ENCODE measurements around the gene TTC9C. TPM values are rescaled to one million over a fixed set of nuclear protein-coding genes. Genes with fewer than 3 reads are reported as not detected.

TTC9C gene
- total and polyA plus RNA-seq, 2 donors (not counting 3 experiments of a cell fraction or from before 2014, with no cell fraction given): 27.4 to 43.5 TPM

DNA sequence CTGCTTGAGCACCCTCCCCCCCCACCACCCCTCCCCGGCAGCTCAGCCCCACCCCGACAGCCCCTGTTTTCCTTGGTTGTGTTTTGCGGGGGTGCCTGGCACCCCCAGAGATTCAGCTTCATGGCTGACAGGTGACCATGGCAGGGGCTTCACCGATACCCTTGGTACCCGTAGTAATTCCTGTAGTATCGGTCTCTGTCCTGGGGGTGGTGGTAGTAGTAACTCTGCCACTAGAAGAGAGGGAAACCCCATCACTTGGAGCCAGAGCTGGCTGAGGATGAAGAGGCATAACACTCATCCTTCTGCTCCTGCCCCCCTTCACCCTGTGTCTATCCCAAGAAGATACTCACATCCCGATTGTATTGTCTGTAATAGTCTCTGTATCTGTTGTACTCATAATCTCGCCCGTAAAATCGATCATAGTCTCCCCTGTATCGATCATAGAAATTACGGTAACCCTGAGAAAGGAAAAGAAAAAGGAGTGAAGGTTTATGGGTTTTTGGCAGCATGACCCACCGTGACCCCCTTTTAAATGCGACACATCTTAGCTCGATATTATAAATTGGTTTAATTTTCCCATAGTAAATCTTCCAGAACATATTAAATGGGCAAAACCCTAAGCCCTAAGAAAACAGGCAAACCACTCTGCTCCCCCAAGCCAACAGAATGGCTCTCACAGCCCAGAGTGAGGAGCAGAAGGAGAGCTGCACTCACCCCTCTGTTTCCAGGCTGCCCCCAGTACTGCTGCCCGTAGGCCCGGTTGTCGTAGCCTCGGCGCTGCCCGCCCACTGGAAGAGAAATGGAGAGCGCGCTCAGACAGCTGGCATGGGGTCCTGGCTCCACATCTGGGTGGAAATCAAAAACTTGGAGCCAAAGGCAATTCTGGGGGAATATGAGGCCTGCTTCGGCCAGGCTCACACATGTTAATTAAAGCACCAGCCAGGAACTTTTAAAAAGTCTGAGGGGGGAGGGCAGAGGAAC, 12.8 kb upstream of the TTC9C start:
- Histone ChIP-seq H3K79me2 (ENCODE audit: control insufficient read depth, insufficient read depth, low read length) (peaks cover 30% of the 10 kb centered on the region), H3K36me3 (ENCODE audit: control insufficient read depth in 2 of 2, extremely low read depth in 1 of 2, insufficient read depth in 2 of 2, low read length in 2 of 2) (peaks cover 42 to 49% of the 10 kb centered on the region in 2 experiments)
- no peak for FAIRE-seq

DNA sequence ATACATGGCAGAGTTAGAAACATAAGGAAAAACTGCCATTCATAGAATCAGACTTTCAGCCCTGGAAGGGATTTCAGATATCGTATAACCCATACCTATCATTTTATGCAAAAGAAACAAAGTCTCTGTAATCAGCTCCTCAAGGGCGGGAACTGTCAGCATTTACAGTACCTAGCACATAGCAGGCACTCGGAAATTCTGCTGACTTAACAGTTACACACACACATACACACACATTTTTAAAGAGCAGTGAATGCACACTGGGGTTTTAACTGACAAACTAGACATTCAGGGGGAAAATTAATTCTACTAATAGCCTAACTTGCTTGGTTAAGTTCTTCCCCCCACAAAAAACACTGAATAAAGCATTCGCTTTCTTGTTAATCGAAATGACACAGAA, 12.1 kb upstream of the TTC9C start:
- H2AFZ ChIP-seq (ENCODE audit: low read depth, low read length): no peak overlapping the region
- H3K9me3 ChIP-seq (replicated peaks; ENCODE audit: control insufficient read depth, insufficient read depth, low read length): no peaks in the 10 kb centered on the region
- no peak for TF ChIP-seq POLR2A (IDR thresholded peaks at IDR 0.05; ENCODE audit: low read depth, low read length)
- no peak for TF ChIP-seq GATA2 (IDR thresholded peaks at IDR 0.05; ENCODE audit: insufficient read depth, insufficient read length, low read depth, low read length)
- no peak for TF ChIP-seq MYC (IDR thresholded peaks at IDR 0.05; ENCODE audit: low read depth, low read length)
- no peaks in the 10 kb centered on the region for H4K20me1 ChIP-seq (replicated peaks; ENCODE audit: control insufficient read depth, extremely low read depth, insufficient read depth, low read length)
- peaks cover 43 to 48% of the 10 kb centered on the region in 2 experiments for H3K36me3 ChIP-seq (ENCODE audit: control insufficient read depth in 2 of 2, extremely low read depth in 1 of 2, insufficient read depth in 2 of 2, low read length in 2 of 2)
- H3K9me1 ChIP-seq (replicated peaks; ENCODE audit: control insufficient read depth, extremely low read depth, insufficient read depth, low read length): no peaks in the 10 kb centered on the region
- no peaks in the 10 kb centered on the region for H3K4me1 ChIP-seq (ENCODE audit: control insufficient read depth, extremely low read depth, insufficient read depth, low read length)
- FAIRE-seq: no peak
- no peak overlapping the region for H3K4me3 ChIP-seq (replicated peaks in 1 of 3; ENCODE audit: insufficient read depth in 1 of 3, low read depth in 1 of 3, low read length in 3 of 3)
- no peaks in the 10 kb centered on the region for H3K27me3 ChIP-seq (ENCODE audit: control insufficient read depth in 2 of 2, insufficient read depth in 2 of 2, low read length in 2 of 2)
- CTCF ChIA-PET: no interaction called here
- dilution Hi-C loops (cut with MboI; ENCODE audit: extremely low pct_ligation_motif_present, low sequenced_read_pairs) (no loop called here), intact Hi-C loops (cut with micrococcal nuclease) (no loop called here)
- H3K9ac ChIP-seq (replicated peaks; ENCODE audit: extremely low read depth, insufficient read depth, low read length): no peak overlapping the region
- no peak overlapping the region for H3K4me2 ChIP-seq (ENCODE audit: insufficient read depth, low read length)
- no peak for DNase-seq (ENCODE audit: low read depth, low spot score)
- peaks cover 35% of the 10 kb centered on the region for H3K79me2 ChIP-seq (ENCODE audit: control insufficient read depth, insufficient read depth, low read length)
- H3K27ac ChIP-seq (ENCODE audit: insufficient read depth, low read depth, low read length): no peak overlapping the region
- POLR2A ChIA-PET: no interaction called here
- no TSS peak for BruUV-seq (replicated peaks)

More for the DNA sequence above, 12.8 kb upstream of the TTC9C start:
- Histone ChIP-seq H3K9me3 (replicated peaks; ENCODE audit: control insufficient read depth, insufficient read depth, low read length) (no peaks in the 10 kb centered on the region), H3K9ac (replicated peaks; ENCODE audit: extremely low read depth, insufficient read depth, low read length) (no peak overlapping the region), H4K20me1 (replicated peaks; ENCODE audit: control insufficient read depth, extremely low read depth, insufficient read depth, low read length) (no peaks in the 10 kb centered on the region), H3K27me3 (ENCODE audit: control insufficient read depth in 2 of 2, insufficient read depth in 2 of 2, low read length in 2 of 2) (no peaks in the 10 kb centered on the region), H3K4me2 (ENCODE audit: insufficient read depth, low read length) (no peak overlapping the region), H3K4me3 (replicated peaks in 1 of 3; ENCODE audit: insufficient read depth in 1 of 3, low read depth in 1 of 3, low read length in 3 of 3) (no peak overlapping the region), H3K9me1 (replicated peaks; ENCODE audit: control insufficient read depth, extremely low read depth, insufficient read depth, low read length) (no peaks in the 10 kb centered on the region), H2AFZ (ENCODE audit: low read depth, low read length) (no peak overlapping the region), H3K4me1 (ENCODE audit: control insufficient read depth, extremely low read depth, insufficient read depth, low read length) (no peaks in the 10 kb centered on the region), H3K27ac (ENCODE audit: insufficient read depth, low read depth, low read length) (no peak overlapping the region)
- BruUV-seq (replicated peaks): no TSS peak
- intact Hi-C loops (cut with micrococcal nuclease): no loop called here
- TF ChIP-seq JUN (IDR thresholded peaks at IDR 0.05; ENCODE audit: borderline replicate concordance, insufficient read depth, insufficient read length, low read depth): no peak
- ChIA-PET CTCF (no interaction called here), POLR2A (no interaction called here)
- no peak for DNase-seq (ENCODE audit: low read depth, low spot score)
- dilution Hi-C loops (cut with MboI; ENCODE audit: extremely low pct_ligation_motif_present, low sequenced_read_pairs): no loop called here
